ENCODE results near the gene KCNK4. TPM values are rescaled to one million over a fixed set of nuclear protein-coding genes. Genes with fewer than 3 reads are reported as not detected.
A peak's percentile ranks its signal among the peaks of the same experiment; 100 is the strongest.

KCNK4 gene
- total and polyA plus RNA-seq, 12 donors: not detected

DNA sequence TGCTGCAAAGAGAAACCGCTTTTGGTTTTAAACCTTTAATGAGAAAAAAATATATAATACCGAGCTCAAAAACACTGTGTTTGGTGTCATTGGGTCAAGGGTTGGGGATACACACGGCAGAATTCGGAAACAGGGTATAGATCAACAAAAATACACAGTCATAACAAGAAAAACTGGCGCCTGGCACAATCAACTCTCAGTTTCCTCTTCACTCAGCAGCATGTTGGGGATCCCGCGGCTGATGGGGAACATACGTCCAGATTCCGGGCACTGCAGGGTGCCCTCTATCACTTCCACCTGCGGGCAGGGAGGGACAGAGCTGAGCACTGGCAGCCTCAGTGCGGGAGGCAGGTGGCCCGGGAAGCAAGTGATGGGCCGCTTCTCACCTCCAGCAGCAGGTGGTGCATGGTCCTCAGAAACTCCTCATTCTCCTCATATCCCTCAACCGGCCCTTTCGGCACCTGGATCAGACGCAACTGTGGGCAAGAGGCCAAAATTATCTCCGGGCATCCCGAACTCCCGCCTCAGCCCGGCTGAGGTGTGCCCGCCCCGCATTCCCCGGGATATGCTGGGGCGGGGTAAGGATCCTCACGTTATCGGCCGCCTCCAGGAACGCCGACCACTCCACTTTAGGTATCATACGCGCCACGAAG is 25.7 kb downstream of the KCNK4 start:
- H3K27me3 ChIP-seq: no peaks in the 10 kb centered on the region
- H3K36me3 ChIP-seq: peaks cover 0 to 49% (median 19%) of the 10 kb centered on the region in 9 donors
- peak overlapping the region; percentile 45 to 94 (median 81) for H3K4me3 ChIP-seq
- peaks cover 8 to 57% (median 38%) of the 10 kb centered on the region in 9 donors for H3K4me1 ChIP-seq
- WGBS, 2 donors: 7 to 9% methylated on average over 32 of the region's 32 CpGs
- peak overlapping the region; percentile 91 to 100 (median 98) for H3K27ac ChIP-seq
- ATAC-seq (peak in 2 of 8 donors; percentile 0 to 3), DNase-seq (no peak)
- TF ChIP-seq, protein P1, sequence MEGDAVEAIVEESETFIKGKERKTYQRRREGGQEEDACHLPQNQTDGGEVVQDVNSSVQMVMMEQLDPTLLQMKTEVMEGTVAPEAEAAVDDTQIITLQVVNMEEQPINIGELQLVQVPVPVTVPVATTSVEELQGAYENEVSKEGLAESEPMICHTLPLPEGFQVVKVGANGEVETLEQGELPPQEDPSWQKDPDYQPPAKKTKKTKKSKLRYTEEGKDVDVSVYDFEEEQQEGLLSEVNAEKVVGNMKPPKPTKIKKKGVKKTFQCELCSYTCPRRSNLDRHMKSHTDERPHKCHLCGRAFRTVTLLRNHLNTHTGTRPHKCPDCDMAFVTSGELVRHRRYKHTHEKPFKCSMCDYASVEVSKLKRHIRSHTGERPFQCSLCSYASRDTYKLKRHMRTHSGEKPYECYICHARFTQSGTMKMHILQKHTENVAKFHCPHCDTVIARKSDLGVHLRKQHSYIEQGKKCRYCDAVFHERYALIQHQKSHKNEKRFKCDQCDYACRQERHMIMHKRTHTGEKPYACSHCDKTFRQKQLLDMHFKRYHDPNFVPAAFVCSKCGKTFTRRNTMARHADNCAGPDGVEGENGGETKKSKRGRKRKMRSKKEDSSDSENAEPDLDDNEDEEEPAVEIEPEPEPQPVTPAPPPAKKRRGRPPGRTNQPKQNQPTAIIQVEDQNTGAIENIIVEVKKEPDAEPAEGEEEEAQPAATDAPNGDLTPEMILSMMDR (IDR thresholded peaks at IDR 0.05): peak in 1 of 9 donors; percentile 13
- intact Hi-C loops (cut with DNase I): loop anchor here in 6 of 10 donors (1.0 to 5.0 kb wide), 3 partner anchors 11 to 41 kb away; partner anchors contain the start of genes RPS6KA4 (in 4 of the 6) and ESRRA (in 1 of the 6)
- no peaks in the 10 kb centered on the region for H3K9me3 ChIP-seq

- no peaks in the 10 kb centered on the region for H3K9me3 ChIP-seq
- TF ChIP-seq, protein P1 (IDR thresholded peaks at IDR 0.05): no peak
- DNase-seq: peak; percentile 91 to 98
- no peaks in the 10 kb centered on the region for H3K27me3 ChIP-seq
- peaks cover 8 to 53% (median 37%) of the 10 kb centered on the region in 9 donors for H3K4me1 ChIP-seq
- ATAC-seq: peak; percentile 78 to 93 (median 88)
- peaks cover 0 to 55% (median 19%) of the 10 kb centered on the region in 9 donors for H3K36me3 ChIP-seq
- intact Hi-C loops (cut with DNase I): loop anchor here in 6 of 10 donors (1.0 to 5.0 kb wide), 3 partner anchors 12 to 40 kb away; partner anchors contain the start of genes RPS6KA4 (in 4 of the 6) and ESRRA (in 1 of the 6)
- peak within 1 kb of the TSS; percentile 45 to 94 (median 82) for H3K4me3 ChIP-seq
- peak within 1 kb of the TSS; percentile 91 to 100 (median 98) for H3K27ac ChIP-seq
- 0% methylated on average over 43 of the region's 43 CpGs for WGBS, 2 donors
Observed at GRCh38 chr11:64317325-64317960, 26.3 kb downstream of the KCNK4 start, which contains the start of gene TRMT112. TSS of gene TRMT112 (minus strand) at chr11:64317559. CDS start at chr11:64317526, 33 bp downstream.

DNA sequence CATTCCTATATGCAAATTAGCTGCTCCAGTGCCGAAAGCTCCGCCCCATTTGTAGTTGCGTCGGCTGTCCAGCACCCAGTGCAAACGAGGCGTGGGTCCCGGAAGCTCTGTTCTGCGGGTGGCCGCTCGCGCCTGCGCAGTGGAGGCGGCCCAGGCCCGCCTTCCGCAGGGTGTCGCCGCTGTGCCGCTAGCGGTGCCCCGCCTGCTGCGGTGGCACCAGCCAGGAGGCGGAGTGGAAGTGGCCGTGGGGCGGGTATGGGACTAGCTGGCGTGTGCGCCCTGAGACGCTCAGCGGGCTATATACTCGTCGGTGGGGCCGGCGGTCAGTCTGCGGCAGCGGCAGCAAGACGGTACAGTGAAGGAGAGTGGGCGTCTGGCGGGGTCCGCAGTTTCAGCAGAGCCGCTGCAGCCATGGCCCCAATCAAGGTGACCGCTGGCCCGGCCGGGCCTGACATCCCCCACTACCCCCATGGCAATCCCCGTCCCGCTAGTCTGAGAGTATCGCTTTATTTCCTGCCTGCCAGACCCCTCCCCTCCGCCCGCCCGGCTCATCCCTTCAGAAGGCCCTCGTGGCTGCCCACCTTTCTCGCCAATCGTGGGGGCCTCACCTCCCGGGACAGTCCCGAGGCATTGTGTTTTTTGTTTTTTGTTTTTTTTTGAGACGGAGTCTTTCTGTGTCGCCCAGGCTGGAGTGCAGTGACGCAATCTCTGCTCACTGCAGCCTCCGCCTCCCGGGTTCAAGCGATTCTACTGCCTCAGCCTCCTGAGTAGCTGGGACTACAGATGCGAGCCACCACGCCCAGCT is 27.1 kb downstream of the KCNK4 start, which contains the start of gene PRDX5:
PRDX5 (plus strand) TSS at position 161 of the 805 bp plus-strand sequence; CDS start at position 256, 95 bp downstream.
- Histone ChIP-seq H3K9me3 (no peaks in the 10 kb centered on the region), H3K27me3 (no peaks in the 10 kb centered on the region), H3K4me3 (peak within 1 kb of the TSS; percentile 45 to 94 (median 82)), H3K27ac (peak within 1 kb of the TSS; percentile 91 to 100 (median 98)), H3K4me1 (peaks cover 5 to 46% (median 31%) of the 10 kb centered on the region in 9 donors), H3K36me3 (peaks cover 0 to 62% (median 19%) of the 10 kb centered on the region in 9 donors)
- intact Hi-C loops (cut with DNase I): loop anchor here in 7 of 10 donors (1.0 to 5.0 kb wide), 5 partner anchors 13 to 39 kb away; partner anchors contain the start of genes RPS6KA4 (in 4 of the 7) and ESRRA (in 1 of the 7)
- WGBS, 2 donors: 0% methylated on average over 59 to 61 of the region's 61 CpGs
- TF ChIP-seq, protein P1 (IDR thresholded peaks at IDR 0.05): peak in 7 of 9 donors; percentile 34 to 71 (median 55)
- ATAC-seq: peak; percentile 87 to 96 (median 93)
- DNase-seq: peak; percentile 96 to 97

Data from heart right ventricle (tissue), 16 donors.